NB4 (cell line): ENCODE measurements around the gene ZNF205.
"Not testable (repeated sequence)": the region's sequence is repeated elsewhere in the genome, so short reads cannot be mapped to it uniquely, and the experiment has no call there.

Source experiments
- CTCF ChIP-seq: IDR thresholded peaks from one replicate; pipeline ENCODE4 v1.5.1; 2012; ENCODE audit warnings: low read depth, low read length
- POLR2A ChIP-seq: IDR thresholded peaks from 2 replicates; pipeline ENCODE4 v1.6.1; 2011; ENCODE audit warnings: mild to moderate bottlenecking; ENCODE audit not compliant: insufficient read length; ENCODE audit errors: extremely low read depth

GRCh38 chr16:3075946-3076345 lies 36.4 kb upstream of the ZNF205 start:
- TF ChIP-seq CTCF, POLR2A: not testable (repeated sequence)
